Right ventricle myocardium superior (tissue), 1 donor: Measurements from ENCODE around the gene ADD1. TPM values are rescaled to one million over a fixed set of nuclear protein-coding genes. Genes with fewer than 3 reads are reported as not detected.

ENCODE experiments used
- ATAC-seq: fragments of 200-7000 bp; cut with Tn5 transposase; one replicate; pipeline ENCODE4 v1.9.1; 2020; ENCODE audit warnings: mild to moderate bottlenecking; ENCODE audit not compliant: poor library complexity
- DNase-seq: peaks from one replicate; pipeline ENCODE4 v3.0.0-alpha.2; 2020
- intact Hi-C: fragments of 100-400 bp; cut with DNase I; formaldehyde crosslinking; loops from one replicate; pipeline ENCODE4 v1.11.2; 2022
- long read RNA-seq: library from polyadenylated mRNA; unstranded; transcript quantifications from one replicate; pipeline ENCODE4 v2.0.0, GENCODE V29; 2021
- total RNA-seq: library from RNA; stranded (reverse); fragmentation: NEBNext Ultra II Directional; extraction: Animal tissue kit (Norgen Biotek cat#: 25700); gene quantifications from one replicate; pipeline ENCODE4 v1.2.1, GENCODE V29; 2021
- donor health status: DM: no; HTN: yes; CAD: no; lungs with severe emphysema.

ADD1 gene, protein sequence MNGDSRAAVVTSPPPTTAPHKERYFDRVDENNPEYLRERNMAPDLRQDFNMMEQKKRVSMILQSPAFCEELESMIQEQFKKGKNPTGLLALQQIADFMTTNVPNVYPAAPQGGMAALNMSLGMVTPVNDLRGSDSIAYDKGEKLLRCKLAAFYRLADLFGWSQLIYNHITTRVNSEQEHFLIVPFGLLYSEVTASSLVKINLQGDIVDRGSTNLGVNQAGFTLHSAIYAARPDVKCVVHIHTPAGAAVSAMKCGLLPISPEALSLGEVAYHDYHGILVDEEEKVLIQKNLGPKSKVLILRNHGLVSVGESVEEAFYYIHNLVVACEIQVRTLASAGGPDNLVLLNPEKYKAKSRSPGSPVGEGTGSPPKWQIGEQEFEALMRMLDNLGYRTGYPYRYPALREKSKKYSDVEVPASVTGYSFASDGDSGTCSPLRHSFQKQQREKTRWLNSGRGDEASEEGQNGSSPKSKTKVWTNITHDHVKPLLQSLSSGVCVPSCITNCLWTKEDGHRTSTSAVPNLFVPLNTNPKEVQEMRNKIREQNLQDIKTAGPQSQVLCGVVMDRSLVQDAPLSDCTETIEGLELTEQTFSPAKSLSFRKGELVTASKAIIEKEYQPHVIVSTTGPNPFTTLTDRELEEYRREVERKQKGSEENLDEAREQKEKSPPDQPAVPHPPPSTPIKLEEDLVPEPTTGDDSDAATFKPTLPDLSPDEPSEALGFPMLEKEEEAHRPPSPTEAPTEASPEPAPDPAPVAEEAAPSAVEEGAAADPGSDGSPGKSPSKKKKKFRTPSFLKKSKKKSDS
- 217 TPM for total RNA-seq
- long read RNA-seq, full-length matches to known transcripts = 25 of 255 reads
- long read RNA-seq, partial matches to known transcripts = 156 of 255 reads
- long read RNA-seq, other reads (novel, unspliced or antisense) = 74 of 255 reads

- peak; percentile 98 for ATAC-seq
- intact Hi-C loops = loop anchor here (10.0 kb wide), 1 partner anchor 79 kb away; no protein-coding TSS in a partner anchor
Observed at GRCh38 chr4:2843263-2843940, at the start of gene ADD1. TSS of gene ADD1 (plus strand) at chr4:2843844. CDS start at chr4:2875916, 32,072 bp downstream.

DNA sequence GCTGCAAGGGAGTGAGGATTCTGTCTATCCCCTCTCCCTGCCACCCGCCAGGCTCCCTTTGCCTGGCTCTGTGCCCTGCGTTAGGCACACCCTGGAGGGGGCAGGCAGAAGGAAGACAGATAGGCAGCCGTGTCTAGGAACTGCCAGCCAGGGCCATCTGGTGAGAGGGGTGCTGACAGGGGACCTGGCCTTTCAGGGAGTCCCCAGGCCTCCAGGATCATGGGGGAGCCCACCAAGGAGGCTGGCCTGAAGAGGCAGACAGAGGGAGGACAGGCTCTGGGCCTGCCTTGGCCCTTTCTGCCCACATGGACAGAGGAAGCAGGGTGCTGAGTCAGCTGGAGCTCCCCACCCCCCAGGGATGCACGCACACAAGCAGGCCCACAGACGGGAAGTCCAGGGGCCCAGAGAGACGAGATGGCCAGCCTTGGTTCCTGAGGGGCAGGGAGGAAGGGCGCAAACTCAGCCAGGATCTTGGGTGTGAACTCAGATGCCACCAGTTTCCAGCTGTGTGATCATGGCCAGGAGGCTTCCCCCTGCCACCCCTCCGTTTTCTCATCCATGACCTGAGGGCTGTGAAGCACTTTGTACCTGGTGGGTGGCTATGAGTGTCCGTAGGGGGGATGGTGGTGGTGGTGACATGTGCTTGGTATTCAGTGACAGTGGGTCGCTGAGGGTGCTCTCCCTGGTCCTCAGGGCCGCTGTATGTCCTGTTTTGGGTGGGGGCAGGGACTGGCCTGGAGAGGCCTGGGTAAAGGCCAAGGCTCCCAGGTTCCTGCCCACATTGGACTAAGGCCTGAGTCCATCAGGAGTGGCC lies 49.0 kb upstream of the ADD1 start:
- peak; percentile 42 for ATAC-seq

More at GRCh38 chr4:2843263-2843940, at the start of gene ADD1:
- peak; percentile 94 for DNase-seq

DNA sequence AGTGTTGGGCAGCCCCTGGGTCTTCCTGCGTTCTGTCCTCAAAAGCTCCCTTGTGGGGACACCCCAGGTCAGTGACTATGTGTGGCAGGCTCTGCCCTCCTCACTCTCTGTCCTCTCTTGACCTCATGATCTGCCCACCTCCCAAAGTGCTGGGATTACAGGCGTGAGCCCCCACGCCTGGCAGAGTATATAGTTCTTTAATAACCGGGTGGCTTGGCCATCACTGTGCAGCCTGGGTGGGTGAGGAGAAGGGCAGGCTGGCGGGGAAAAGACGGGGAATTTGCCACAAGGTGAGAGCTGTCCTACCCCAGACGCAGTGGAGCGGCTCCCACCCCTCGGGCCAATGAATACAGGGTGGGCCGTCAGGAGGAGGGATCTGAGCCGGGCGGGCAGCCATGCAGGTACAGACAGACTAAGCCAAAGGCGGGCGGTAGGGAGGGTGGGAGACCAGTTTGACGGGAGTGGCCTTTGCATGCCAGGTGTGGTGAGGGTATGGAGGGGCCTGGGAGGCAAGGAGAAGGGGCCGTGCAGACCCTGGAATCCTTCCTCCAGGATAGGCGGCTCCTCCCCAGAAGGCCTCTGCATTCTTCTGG lies 48.2 kb upstream of the ADD1 start:
- intact Hi-C loops = no loop called here
- peak; percentile 43 for DNase-seq
- ATAC-seq = no peak

More for the DNA sequence above, 49.0 kb upstream of the ADD1 start:
- intact Hi-C loops = no loop called here
- DNase-seq = peak; percentile 88

DNA sequence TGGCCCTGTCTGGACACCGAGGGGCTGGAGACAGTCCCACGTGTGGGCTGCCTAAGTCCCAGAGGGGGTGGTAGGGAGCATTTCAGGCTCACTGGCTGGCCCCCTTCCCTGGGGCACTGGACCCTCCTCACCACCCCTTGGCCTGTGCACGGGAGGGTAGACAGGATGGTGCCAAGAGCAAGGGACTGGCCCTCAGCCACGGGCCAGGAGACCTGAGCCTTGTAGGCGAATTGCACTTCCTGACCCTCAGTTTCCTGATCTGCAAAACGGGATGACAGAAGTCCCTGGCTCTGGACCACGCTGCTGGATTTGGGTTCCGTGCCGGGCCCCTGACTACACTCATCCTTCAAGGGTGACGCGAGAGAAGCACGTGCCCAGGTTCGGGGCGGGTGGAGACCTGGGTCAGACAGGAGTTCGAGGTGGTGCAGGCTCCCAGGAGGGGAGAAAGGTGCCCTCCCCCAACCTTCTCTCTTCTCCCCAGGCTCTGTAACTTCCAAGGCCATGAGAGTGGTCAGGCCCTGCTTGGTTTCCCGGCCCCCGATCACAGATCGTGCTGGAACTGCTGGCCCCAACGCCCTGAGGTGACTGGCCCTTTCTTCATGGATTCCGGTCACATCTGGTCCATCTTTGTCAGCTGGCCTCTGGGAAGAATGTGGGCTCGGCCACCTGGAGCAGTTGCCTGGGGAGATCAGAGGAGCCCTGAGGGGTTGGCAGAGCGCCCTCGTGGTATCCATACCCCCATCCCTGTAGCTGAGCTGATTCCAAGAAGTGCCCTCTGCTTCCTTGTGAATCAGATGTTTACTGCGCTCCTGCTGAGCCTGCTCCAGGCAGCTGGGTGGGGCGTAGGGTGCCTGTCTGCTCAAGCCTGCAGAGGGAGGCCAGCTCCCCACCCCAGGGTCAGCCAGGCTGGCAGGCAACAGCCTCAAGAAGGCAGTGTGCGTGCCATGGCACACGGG lies 47.5 kb upstream of the ADD1 start:
- intact Hi-C loops = no loop called here
- ATAC-seq (no peak), DNase-seq (peak; percentile 60)

DNA sequence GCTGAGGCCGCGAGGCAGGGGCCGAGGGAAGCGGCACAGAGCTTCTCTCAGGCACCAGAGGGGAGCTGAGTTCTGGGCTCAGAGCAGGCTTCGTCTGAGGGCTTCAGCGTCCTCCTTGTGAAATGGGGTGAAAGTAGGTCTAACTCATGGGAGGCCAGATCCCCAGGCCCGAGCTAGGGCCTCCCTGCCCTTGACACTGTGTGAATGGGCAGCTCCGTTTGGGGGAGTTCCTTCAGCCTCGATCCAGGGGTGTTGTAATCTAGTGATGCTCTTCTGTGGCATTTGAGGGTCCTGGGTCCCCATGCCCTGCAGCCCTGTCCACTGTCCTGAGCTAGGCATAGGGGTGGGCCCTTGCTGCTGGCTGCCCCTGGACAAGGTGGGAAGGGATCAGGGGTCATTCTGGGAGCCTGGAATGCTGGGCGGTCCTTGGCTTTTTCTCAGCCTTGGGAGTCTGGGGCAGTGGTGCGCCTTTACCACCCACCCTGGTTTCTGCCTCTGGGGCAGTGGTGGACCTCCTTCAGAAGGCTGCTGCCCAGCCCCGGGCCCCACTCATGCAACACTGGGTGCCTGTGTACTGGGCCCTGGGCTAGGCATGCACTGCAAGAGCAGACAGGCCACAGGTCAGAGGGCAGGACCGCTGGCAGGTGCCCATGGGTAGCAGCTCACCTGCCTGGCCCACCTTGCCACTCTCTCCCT lies 46.6 kb upstream of the ADD1 start:
- intact Hi-C loops = no loop called here
- ATAC-seq (no peak), DNase-seq (peak; percentile 33)

DNA sequence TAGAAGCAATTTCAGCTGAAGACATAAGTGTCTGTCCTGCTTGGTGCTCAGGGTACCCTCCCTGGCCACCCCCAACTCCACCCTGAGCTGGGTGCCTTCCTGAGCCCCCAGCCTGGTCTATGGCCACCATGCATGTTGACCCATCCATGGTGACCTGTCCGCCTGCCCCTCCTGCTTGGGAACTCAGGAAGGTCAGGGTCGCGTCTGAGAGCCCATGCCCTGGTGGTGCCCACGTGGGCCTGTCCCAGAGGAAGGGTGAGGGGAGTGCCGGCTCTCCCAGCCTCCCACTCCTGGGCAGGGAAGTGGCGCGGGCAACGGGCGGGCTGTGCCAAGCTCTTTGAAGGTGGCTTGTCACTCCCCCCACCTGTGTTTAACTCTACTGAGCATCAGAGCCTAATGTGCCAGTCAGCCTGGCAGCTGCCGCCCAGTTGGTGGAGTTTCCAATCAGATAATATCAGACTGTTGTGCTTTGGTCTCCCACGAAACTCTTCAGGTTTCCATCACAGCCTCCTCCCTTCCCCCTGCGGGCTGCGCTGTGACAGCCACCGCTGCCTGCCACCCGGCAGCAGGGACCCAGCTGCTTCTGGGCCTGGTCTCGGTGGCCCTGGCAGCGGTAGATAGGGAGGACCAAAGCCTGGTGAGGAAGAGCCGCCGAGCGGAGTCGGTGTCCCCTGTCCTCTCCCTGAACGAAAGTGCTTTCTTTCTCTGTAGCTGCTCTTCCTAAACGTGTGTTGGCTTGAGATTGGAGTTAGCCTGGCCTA lies 45.9 kb upstream of the ADD1 start:
- ATAC-seq = peak; percentile 4
- intact Hi-C loops = no loop called here
- DNase-seq = peak; percentile 68

GRCh38 chr4:2798399-2799223 lies 45.0 kb upstream of the ADD1 start:
- DNase-seq = peak; percentile 86
- intact Hi-C loops = no loop called here
- ATAC-seq = peak; percentile 3

GRCh38 chr4:2799224-2799911 lies 44.3 kb upstream of the ADD1 start:
- no peak for ATAC-seq
- peak; percentile 63 for DNase-seq
- intact Hi-C loops = no loop called here

DNA sequence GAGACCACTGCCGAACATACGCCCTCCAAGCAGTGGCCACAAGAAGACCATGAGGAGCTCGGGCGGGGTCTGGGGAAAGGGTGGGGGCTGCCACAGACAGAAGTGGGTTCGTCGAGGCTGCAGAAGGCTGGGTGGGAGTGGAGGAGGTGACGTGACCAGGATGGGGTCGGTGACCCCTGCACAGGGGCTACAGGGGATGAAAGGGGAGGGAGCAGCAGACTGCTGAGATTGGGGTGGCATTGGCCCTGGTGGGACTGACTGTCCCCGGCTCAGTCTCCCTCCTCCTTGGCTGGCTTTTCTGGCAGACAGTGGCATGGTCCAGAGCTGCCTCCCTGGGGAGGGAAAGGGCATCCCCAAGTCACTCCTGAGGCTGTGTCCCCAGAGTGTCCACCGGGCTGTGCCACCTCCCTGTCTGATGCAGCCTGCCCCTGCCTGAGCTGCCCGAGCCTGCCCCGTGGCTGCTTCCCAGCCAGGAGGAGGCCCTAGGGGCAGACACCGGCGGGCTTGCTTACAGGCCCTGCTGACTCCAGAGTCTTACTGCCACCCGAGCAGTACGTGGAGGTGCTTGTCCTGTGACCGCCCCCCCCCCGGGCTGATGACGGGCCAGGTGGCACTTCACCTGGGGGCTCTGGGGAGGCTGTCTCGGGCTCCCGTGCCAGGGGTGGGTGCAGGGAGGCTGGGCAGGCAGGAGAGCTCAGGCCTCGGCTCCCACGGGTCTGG lies 43.5 kb upstream of the ADD1 start:
- intact Hi-C loops = no loop called here
- DNase-seq (peak; percentile 76), ATAC-seq (peak; percentile 33)

- peak; percentile 74 for ATAC-seq
- intact Hi-C loops = no loop called here
- DNase-seq = peak; percentile 94
Observed at GRCh38 chr4:2800691-2801596, 42.7 kb upstream of the ADD1 start.

DNA sequence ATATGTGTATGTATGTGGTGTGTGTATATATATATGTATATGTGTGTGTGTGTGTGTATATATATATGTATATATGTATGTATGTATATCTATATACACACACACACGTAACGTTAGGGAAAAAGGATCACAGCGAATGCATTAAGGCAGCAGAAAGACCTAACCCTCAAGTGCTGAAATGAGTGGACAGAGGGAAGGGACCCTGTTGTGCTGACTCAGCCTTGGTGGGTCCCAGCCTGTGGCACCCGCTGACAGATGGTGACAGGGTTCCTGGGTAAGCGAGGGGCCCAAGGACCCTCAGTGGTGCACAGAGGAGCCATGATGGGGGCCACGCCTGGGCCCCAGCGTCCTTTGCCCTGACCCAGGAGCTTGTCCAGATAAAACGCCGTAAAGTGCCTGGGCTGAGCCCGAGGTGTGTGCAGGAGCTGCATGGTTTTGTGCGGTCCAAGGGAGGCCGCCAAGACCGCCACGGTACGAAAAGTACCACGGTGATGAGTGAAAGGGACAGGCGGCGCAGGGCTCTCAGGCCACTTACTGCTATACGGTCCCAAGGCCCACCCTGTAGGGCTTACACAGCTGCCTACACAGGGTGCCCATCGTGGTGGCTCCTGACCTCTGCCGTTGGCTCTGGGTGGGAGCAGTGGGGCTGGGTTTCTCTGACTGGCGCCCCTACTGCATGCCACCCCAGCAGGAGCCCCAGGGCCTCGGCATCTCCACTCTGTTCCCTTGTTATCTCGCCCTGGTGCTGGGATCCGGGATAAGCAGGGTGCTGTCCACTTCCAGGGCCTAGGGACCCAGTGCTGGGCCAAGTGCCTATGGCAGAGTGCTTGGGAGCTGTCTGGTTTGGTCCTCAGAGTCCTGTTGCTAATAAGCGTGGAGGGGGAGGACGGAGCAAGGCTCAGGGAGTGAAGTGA lies 40.8 kb upstream of the ADD1 start:
- DNase-seq = peak; percentile 41
- intact Hi-C loops = no loop called here
- ATAC-seq = no peak
